Measurements from ENCODE around the gene PCDHGB7.
"Not testable (repeated sequence)": the region's sequence is repeated elsewhere in the genome, so short reads cannot be mapped to it uniquely, and the experiment has no call there.

Gene PCDHGB7

GRCh38 chr5:141417494-141418172, at the start of gene PCDHGB7:
Gene PCDHGB7 (plus strand): TSS chr5:141417677. CDS start chr5:141417860, 183 bp downstream.
- peak; percentile 88 for DNase-seq

- DNase-seq = peak; percentile 22
Observed at GRCh38 chr5:141369994-141370848, 47.3 kb upstream of the PCDHGB7 start, which contains the start of gene PCDHGB3. Gene PCDHGB3 (plus strand): TSS chr5:141370242. CDS start chr5:141370395, 153 bp downstream.

GRCh38 chr5:141371572-141372475, 45.7 kb upstream of the PCDHGB7 start:
- DNase-seq = no peak

- no peak for DNase-seq
Observed at GRCh38 chr5:141373673-141374317, 43.7 kb upstream of the PCDHGB7 start, which contains the start of gene PCDHGA6. Gene PCDHGA6 (plus strand): TSS chr5:141373891. CDS start chr5:141374084, 193 bp downstream.

- no peak for DNase-seq
Observed at GRCh38 chr5:141374627-141375026, 42.9 kb upstream of the PCDHGB7 start.

GRCh38 chr5:141375444-141376155, 41.9 kb upstream of the PCDHGB7 start:
- DNase-seq = not testable (repeated sequence)

GRCh38 chr5:141382469-141383294, 34.8 kb upstream of the PCDHGB7 start, which contains the start of gene PCDHGA7:
Gene PCDHGA7 (plus strand): TSS chr5:141382742. CDS start chr5:141382900, 158 bp downstream.
- no peak for DNase-seq

- DNase-seq = no peak
Observed at GRCh38 chr5:141383345-141383744, 34.1 kb upstream of the PCDHGB7 start.

GRCh38 chr5:141384471-141385267, 32.8 kb upstream of the PCDHGB7 start:
- DNase-seq = no peak

GRCh38 chr5:141387557-141388311, 29.7 kb upstream of the PCDHGB7 start, which contains the start of gene PCDHGB4:
Gene PCDHGB4 (plus strand): TSS chr5:141387698. CDS start chr5:141387885, 187 bp downstream.
- peak; percentile 29 for DNase-seq

- DNase-seq = no peak
Observed at GRCh38 chr5:141388661-141389060, 28.8 kb upstream of the PCDHGB7 start.

GRCh38 chr5:141389153-141390042, 28.1 kb upstream of the PCDHGB7 start:
- no peak for DNase-seq

GRCh38 chr5:141392429-141393198, 24.9 kb upstream of the PCDHGB7 start, which contains the start of gene PCDHGA8:
Gene PCDHGA8 (plus strand): TSS chr5:141392633. CDS start chr5:141392814, 181 bp downstream.
- DNase-seq = no peak

GRCh38 chr5:141393267-141393666, 24.2 kb upstream of the PCDHGB7 start:
- no peak for DNase-seq

GRCh38 chr5:141394401-141395187, 22.9 kb upstream of the PCDHGB7 start:
- not testable (repeated sequence) for DNase-seq
